Measurements from ENCODE around the gene GFPT1. TPM values are rescaled to one million over a fixed set of nuclear protein-coding genes. Genes with fewer than 3 reads are reported as not detected.

Gene GFPT1
- total RNA-seq, 4 donors from 2014 or later, result 15.3 to 40.4 (median 28.2) TPM

DNA sequence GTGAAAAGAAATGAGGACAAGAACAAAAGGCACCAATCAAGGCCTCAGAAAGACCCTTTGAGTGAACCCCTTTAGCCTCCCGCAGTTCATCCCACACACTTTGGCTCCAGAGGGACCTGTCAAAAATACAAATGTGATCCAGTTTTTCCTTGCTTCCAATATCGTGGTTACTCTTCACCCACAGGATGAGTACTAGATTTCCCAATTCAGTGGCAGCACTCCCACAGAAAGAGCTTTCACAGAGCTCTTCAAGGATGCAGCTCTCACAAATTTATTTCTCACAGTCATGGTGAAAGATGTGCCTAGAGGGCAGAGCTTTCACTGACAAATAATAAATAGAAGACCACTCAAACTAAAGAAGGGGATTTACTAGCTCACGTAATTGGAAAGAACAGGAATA is 3.0 kb upstream of the GFPT1 start:
- WGBS, 2 donors (ENCODE audit: low coverage in 1 of 2), result 80 to 83% methylated on average over 2 to 3 of the region's 3 CpGs
- ATAC-seq, result no peak
- H3K36me3 ChIP-seq, result peaks cover 0 to 23% of the 10 kb centered on the region in 2 donors
- TF ChIP-seq EP300 (IDR thresholded peaks at IDR 0.05) (no peak), POLR2AphosphoS5 (IDR thresholded peaks at IDR 0.05) (no peak), POLR2A (IDR thresholded peaks at IDR 0.05) (no peak)
- TF ChIP-seq, protein P1, sequence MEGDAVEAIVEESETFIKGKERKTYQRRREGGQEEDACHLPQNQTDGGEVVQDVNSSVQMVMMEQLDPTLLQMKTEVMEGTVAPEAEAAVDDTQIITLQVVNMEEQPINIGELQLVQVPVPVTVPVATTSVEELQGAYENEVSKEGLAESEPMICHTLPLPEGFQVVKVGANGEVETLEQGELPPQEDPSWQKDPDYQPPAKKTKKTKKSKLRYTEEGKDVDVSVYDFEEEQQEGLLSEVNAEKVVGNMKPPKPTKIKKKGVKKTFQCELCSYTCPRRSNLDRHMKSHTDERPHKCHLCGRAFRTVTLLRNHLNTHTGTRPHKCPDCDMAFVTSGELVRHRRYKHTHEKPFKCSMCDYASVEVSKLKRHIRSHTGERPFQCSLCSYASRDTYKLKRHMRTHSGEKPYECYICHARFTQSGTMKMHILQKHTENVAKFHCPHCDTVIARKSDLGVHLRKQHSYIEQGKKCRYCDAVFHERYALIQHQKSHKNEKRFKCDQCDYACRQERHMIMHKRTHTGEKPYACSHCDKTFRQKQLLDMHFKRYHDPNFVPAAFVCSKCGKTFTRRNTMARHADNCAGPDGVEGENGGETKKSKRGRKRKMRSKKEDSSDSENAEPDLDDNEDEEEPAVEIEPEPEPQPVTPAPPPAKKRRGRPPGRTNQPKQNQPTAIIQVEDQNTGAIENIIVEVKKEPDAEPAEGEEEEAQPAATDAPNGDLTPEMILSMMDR (IDR thresholded peaks at IDR 0.05), result no peak
- H3K27ac ChIP-seq, result no peak overlapping the region
- H3K27me3 ChIP-seq, result no peaks in the 10 kb centered on the region
- H3K9me3 ChIP-seq, result no peaks in the 10 kb centered on the region
- H3K4me1 ChIP-seq, result peaks cover 0 to 25% (median 0%) of the 10 kb centered on the region in 3 donors
- no peak overlapping the region for H3K4me3 ChIP-seq

DNA sequence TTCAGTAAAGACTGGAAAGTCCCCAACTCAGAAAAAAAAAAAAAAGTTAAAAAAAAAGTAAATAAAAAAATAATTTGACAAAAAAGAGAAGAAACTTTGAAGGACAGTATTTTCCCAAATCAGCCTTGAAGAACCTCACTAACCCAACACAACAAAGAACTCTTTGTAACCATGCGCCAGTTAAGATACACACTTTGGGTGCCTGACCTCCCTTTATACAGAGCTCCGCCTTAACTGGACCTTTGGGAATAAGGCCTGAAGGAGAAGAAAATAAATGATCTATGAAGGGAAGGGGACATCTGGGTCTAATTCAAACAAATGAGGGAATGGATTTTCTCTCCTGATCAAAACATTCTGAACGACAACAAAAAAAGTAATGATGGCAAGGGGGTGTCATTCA is 2.2 kb upstream of the GFPT1 start:
- peaks cover 0 to 32% (median 0%) of the 10 kb centered on the region in 3 donors for H3K4me1 ChIP-seq
- WGBS, 2 donors (ENCODE audit: low coverage in 1 of 2), result 97 to 100% methylated on average over 2 to 3 of the region's 3 CpGs
- no peak overlapping the region for H3K27ac ChIP-seq
- H3K27me3 ChIP-seq, result no peaks in the 10 kb centered on the region
- no peak overlapping the region for H3K4me3 ChIP-seq
- H3K36me3 ChIP-seq, result peaks cover 0 to 15% of the 10 kb centered on the region in 2 donors
- ATAC-seq, result no peak
- no peak for TF ChIP-seq POLR2A (IDR thresholded peaks at IDR 0.05)
- TF ChIP-seq, protein P1 (IDR thresholded peaks at IDR 0.05), result no peak
- TF ChIP-seq EP300 (IDR thresholded peaks at IDR 0.05), result no peak
- TF ChIP-seq POLR2AphosphoS5 (IDR thresholded peaks at IDR 0.05), result no peak
- no peaks in the 10 kb centered on the region for H3K9me3 ChIP-seq

DNA sequence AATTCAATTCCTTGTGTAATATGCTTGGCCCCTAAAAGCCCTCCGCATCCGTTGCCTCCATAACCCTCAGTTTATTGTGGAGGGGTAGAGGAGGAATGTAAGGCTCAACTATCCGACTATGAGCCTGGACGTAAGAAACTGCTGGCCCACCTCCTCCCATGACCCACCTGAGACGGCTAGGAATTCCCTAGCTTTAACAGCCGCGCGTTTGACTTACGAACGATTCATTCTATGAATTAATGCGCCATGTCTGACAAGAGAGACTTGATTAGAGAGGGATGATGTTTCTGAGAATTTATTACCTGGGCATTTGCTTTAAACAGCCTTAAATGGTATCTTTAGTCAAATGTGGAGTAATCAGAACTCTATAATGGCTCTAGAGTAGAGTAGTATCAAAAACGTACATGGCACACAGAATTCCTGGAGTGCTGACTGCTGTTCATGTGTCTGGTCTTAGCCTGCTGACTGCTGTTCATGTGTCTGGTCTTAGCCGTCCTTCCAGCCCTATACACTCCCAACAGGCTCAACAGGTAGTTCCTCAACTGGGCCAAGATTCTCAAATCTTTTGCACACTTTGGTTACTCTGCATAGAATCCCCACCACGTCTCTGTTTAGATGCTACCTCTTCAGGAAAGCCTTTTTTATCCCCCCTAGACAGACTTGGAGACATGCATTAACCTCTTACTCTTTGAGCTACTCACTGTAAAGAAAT is 899 bp upstream of the GFPT1 start:
- H3K9me3 ChIP-seq, result no peaks in the 10 kb centered on the region
- 56 to 66% methylated on average over 14 of the region's 14 CpGs for WGBS, 2 donors (ENCODE audit: low coverage in 1 of 2)
- ATAC-seq, result no peak
- peak overlapping the region; percentile 96 to 98 for H3K4me3 ChIP-seq
- H3K27me3 ChIP-seq, result no peaks in the 10 kb centered on the region
- TF ChIP-seq POLR2AphosphoS5 (IDR thresholded peaks at IDR 0.05) (no peak), EP300 (IDR thresholded peaks at IDR 0.05) (no peak), POLR2A (IDR thresholded peaks at IDR 0.05) (no peak)
- TF ChIP-seq, protein P1 (IDR thresholded peaks at IDR 0.05), result no peak
- H3K36me3 ChIP-seq, result peaks cover 0 to 2% of the 10 kb centered on the region in 2 donors
- peaks cover 0 to 46% (median 0%) of the 10 kb centered on the region in 3 donors for H3K4me1 ChIP-seq
- peak overlapping the region in 3 of 4 donors; percentile 86 to 95 (median 87) for H3K27ac ChIP-seq

DNA sequence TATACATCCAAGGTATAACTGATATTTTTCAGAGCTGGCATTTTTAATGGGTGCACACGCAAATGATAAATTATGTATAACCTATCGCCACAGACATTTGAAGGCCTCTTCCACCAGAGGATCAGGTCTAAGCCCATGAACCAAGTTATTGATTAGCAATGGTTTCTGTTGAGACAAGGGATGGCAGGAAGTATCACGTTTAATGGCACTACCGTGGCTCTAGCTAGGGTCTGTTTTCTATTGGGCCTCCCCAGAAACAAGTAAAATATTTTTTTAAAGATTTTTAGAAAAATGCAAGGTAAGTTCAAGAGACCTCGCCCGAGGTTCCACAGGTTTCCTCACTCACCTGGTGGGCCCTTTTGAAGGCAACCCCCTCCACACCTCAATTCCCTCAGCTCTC is 667 bp downstream of the GFPT1 start:
- ATAC-seq, result no peak
- WGBS, 2 donors (ENCODE audit: low coverage in 1 of 2), result 0 to 2% methylated on average over 6 of the region's 6 CpGs
- H3K36me3 ChIP-seq, result no peaks in the 10 kb centered on the region
- TF ChIP-seq POLR2A (IDR thresholded peaks at IDR 0.05), result no peak
- TF ChIP-seq, protein P1 (IDR thresholded peaks at IDR 0.05), result no peak
- TF ChIP-seq POLR2AphosphoS5 (IDR thresholded peaks at IDR 0.05), result no peak
- no peak for TF ChIP-seq EP300 (IDR thresholded peaks at IDR 0.05)
- H3K9me3 ChIP-seq, result no peaks in the 10 kb centered on the region
- peak overlapping the region; percentile 96 to 98 for H3K4me3 ChIP-seq
- peaks cover 0 to 59% (median 0%) of the 10 kb centered on the region in 3 donors for H3K4me1 ChIP-seq
- no peaks in the 10 kb centered on the region for H3K27me3 ChIP-seq
- H3K27ac ChIP-seq, result peak overlapping the region; percentile 60 to 95 (median 86)
